ENCODE results near the gene FBXW8. TPM values are rescaled to one million over a fixed set of nuclear protein-coding genes. Genes with fewer than 3 reads are reported as not detected.

The FBXW8 gene
- total RNA-seq, 1 experiment from 2014 or later, result 15.3 TPM

DNA sequence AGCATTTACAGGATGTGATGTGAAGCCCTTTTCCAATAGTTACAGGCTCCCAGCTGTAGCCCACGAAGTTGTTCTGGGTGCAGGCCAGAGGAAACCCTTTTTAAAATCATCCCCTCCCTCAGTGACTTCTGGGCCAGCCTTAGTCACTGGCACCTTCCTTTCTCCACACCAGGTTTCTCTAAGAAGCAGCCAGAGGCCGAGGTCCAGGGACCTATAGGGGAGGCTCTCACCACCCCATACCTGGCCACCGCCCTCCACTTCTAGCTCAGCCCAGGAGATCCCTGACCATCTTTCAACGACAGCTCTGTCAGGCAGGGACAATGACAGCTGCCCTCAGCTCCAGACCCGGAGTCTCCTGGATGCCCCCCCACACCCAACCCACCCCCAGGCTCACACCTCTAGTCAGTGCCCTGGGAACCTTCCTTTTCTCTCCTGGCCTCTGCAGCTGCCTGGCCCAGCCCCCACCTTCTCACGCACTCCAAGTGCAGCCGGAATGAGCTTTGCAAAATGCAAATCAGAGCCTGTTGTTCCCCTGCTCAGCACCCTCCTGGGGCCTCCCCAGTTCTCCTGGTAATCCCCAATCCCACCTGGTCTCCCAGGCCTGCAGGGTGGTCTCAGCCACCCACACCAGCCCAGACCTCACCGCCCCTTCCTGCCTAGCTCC, 141.8 kb downstream of the FBXW8 start:
- no peaks in the 10 kb centered on the region for H3K9me3 ChIP-seq (ENCODE audit: control insufficient read depth, low read depth, low read length)
- no peak overlapping the region for H3K27ac ChIP-seq (ENCODE audit: insufficient read length, low read depth, low read length)
- no peaks in the 10 kb centered on the region for H3K79me2 ChIP-seq (ENCODE audit: insufficient read depth, low read length)
- H2BK15ac ChIP-seq (ENCODE audit: low read depth, low read length), result no peak overlapping the region
- no peak overlapping the region for H4K5ac ChIP-seq (ENCODE audit: insufficient read length, low read depth, low read length)
- no peak overlapping the region for H2AFZ ChIP-seq (ENCODE audit: low read length)
- no peak overlapping the region for H3K14ac ChIP-seq (ENCODE audit: insufficient read depth, low read length)
- no peaks in the 10 kb centered on the region for H3K27me3 ChIP-seq (ENCODE audit: insufficient read depth, low read length)
- H2AK5ac ChIP-seq (ENCODE audit: insufficient read length, low read length), result no peak overlapping the region
- no peak overlapping the region for H3K4me2 ChIP-seq (ENCODE audit: insufficient read depth, insufficient read length, low read length)
- no peak overlapping the region for H3K4ac ChIP-seq (ENCODE audit: low read depth, low read length)
- no peaks in the 10 kb centered on the region for H4K20me1 ChIP-seq (ENCODE audit: control insufficient read depth, insufficient read depth, insufficient read length)
- H2BK12ac ChIP-seq (ENCODE audit: insufficient read length, low read depth, low read length), result no peak overlapping the region
- H3K4me1 ChIP-seq (ENCODE audit: insufficient read depth, low read length), result peaks cover 11% of the 10 kb centered on the region; the same call in 1 of the 2 replicates
- H3K23me2 ChIP-seq (ENCODE audit: insufficient read length, low read depth, low read length, poor library complexity, severe bottlenecking), result no peaks in the 10 kb centered on the region
- TF ChIP-seq, protein P1, sequence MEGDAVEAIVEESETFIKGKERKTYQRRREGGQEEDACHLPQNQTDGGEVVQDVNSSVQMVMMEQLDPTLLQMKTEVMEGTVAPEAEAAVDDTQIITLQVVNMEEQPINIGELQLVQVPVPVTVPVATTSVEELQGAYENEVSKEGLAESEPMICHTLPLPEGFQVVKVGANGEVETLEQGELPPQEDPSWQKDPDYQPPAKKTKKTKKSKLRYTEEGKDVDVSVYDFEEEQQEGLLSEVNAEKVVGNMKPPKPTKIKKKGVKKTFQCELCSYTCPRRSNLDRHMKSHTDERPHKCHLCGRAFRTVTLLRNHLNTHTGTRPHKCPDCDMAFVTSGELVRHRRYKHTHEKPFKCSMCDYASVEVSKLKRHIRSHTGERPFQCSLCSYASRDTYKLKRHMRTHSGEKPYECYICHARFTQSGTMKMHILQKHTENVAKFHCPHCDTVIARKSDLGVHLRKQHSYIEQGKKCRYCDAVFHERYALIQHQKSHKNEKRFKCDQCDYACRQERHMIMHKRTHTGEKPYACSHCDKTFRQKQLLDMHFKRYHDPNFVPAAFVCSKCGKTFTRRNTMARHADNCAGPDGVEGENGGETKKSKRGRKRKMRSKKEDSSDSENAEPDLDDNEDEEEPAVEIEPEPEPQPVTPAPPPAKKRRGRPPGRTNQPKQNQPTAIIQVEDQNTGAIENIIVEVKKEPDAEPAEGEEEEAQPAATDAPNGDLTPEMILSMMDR (conservative IDR thresholded peaks at IDR 0.05), result no peak
- no peak overlapping the region for H3T11ph ChIP-seq (ENCODE audit: low read length)
- no peak for DNase-seq
- no peak overlapping the region for H3K18ac ChIP-seq (ENCODE audit: insufficient read length, low read depth, low read length)
- no peak overlapping the region for H4K91ac ChIP-seq (ENCODE audit: insufficient read length, low read depth, low read length)
- Mint-ChIP-seq H3K4me1 (peaks cover 45 to 57% of the 10 kb centered on the region in 2 experiments), H3K27ac (peak overlapping the region; percentile 89 to 98 (median 97)), H3K36me3 (ENCODE audit: insufficient read depth in 1 of 3, low read depth in 3 of 3) (no peaks in the 10 kb centered on the region; a peak in 2 of 7 replicates), H3K9me3 (no peaks in the 10 kb centered on the region), H3K4me3 (peak overlapping the region; percentile 49 to 57), H3K27me3 (ENCODE audit: low read depth) (no peaks in the 10 kb centered on the region; the same call in 1 of the 2 replicates)
- no peak overlapping the region for H4K8ac ChIP-seq (replicated peaks; ENCODE audit: insufficient read length, low read depth, low read length)
- no peak overlapping the region for H3K9ac ChIP-seq (ENCODE audit: extremely low read depth, insufficient read length, low read length)
- no peak overlapping the region for H2BK120ac ChIP-seq (ENCODE audit: low read depth, low read length, poor library complexity, severe bottlenecking)
- no peak overlapping the region for H3K56ac ChIP-seq (ENCODE audit: insufficient read length, low read depth, low read length)
- no peak overlapping the region for H3K23ac ChIP-seq (ENCODE audit: insufficient read length, low read depth, low read length)
- H2BK20ac ChIP-seq (ENCODE audit: low read depth, low read length, poor library complexity, severe bottlenecking), result no peak overlapping the region
- H2BK5ac ChIP-seq (ENCODE audit: insufficient read length, low read length), result no peak overlapping the region
- H3K79me1 ChIP-seq (ENCODE audit: insufficient read depth, low read depth, low read length, poor library complexity, severe bottlenecking), result no peaks in the 10 kb centered on the region
- WGBS (ENCODE audit: extremely low coverage, insufficient read length, low lambda C conversion rate), result no CpG with 5 or more reads among the region's 8 CpGs
